PC-9 (cell line): Measurements from ENCODE around the gene RGS6. TPM values are rescaled to one million over a fixed set of nuclear protein-coding genes. Genes with fewer than 3 reads are reported as not detected.

ENCODE experiments used
- BruUV-seq: library from RNA; stranded (reverse); fragments of 400-500 nt; replicated peaks from 2 replicates; lab custom pipeline; 2021; lab: Mats Ljungman, UMichigan
- CTCF ChIA-PET: fragments of 300-600 bp; sonication (Branson Sonifier 250); formaldehyde crosslinking; loops from one replicate; lab custom pipeline; 2022; ENCODE audit warnings: antibody characterized with exemption; lab: Charles Lee
- POLR2A ChIA-PET: fragments of 300-600 bp; sonication (Branson Sonifier 250); formaldehyde crosslinking; loops from one replicate; lab custom pipeline; 2022; ENCODE audit warnings: antibody characterized with exemption; ENCODE audit not compliant: unreplicated experiment; lab: Charles Lee
- DNase-seq, 2 experiments: peaks; one replicate each; pipeline versions ENCODE4 v3.0.0 to v3.0.0-alpha.2; 2015 to 2022; ENCODE audit warnings: mixed read lengths in 1 of 2
- H2AFZ ChIP-seq: fragments of 200-600 bp; sonication (generic); 2 replicates; pipeline ENCODE4 v1.8.1; 2017; ENCODE audit warnings: antibody characterized with exemption
- H3F3A ChIP-seq: fragments of 200-600 bp; sonication (generic); 2 replicates; pipeline ENCODE4 v1.8.1; 2017; ENCODE audit warnings: antibody characterized with exemption, mild to moderate bottlenecking, low read depth; ENCODE audit not compliant: insufficient read depth
- H3K27ac ChIP-seq: fragments of 200-600 bp; sonication (generic); 2 replicates; pipeline ENCODE4 v1.6.1; 2016; ENCODE audit warnings: mixed run types
- H3K27me3 ChIP-seq: fragments of 200-600 bp; sonication (generic); 2 replicates; pipeline ENCODE4 v1.6.1; 2016; ENCODE audit warnings: low read depth, mixed run types; ENCODE audit not compliant: insufficient read depth
- H3K36me3 ChIP-seq: fragments of 200-600 bp; sonication (generic); 2 replicates; pipeline ENCODE4 v1.6.1; 2016; ENCODE audit warnings: low read depth, mixed run types
- H3K4me1 ChIP-seq: fragments of 200-600 bp; sonication (generic); replicated peaks from 2 replicates; pipeline ENCODE4 v1.6.1; 2016; ENCODE audit warnings: mixed run types; ENCODE audit not compliant: insufficient read depth
- H3K4me2 ChIP-seq: fragments of 200-600 bp; sonication (generic); 2 replicates; pipeline ENCODE4 v1.6.1; 2017; ENCODE audit warnings: mixed run types
- H3K4me3 ChIP-seq: fragments of 200-600 bp; sonication (generic); 2 replicates; pipeline ENCODE4 v1.6.1; 2016; ENCODE audit warnings: mixed run types
- H3K79me2 ChIP-seq: fragments of 200-600 bp; sonication (generic); 2 replicates; pipeline ENCODE4 v1.6.1; 2017; ENCODE audit warnings: low read depth, mixed run types
- H3K9me2 ChIP-seq: fragments of 200-600 bp; sonication (generic); 2 replicates; pipeline ENCODE4 v1.8.1; 2017; ENCODE audit warnings: mild to moderate bottlenecking; ENCODE audit not compliant: insufficient read depth
- H3K9me3 ChIP-seq: fragments of 200-600 bp; sonication (generic); 2 replicates; pipeline ENCODE4 v1.8.1; 2016; ENCODE audit warnings: low read depth; ENCODE audit not compliant: insufficient read depth
- H4K20me1 ChIP-seq: fragments of 200-600 bp; sonication (generic); 2 replicates; pipeline ENCODE4 v1.8.1; 2017; ENCODE audit not compliant: insufficient read depth
- EZH2 ChIP-seq: fragments of 200-600 bp; sonication (generic); IDR thresholded peaks from 2 replicates; pipeline ENCODE4 v1.8.0; 2017; ENCODE audit warnings: antibody characterized with exemption, low read depth
- intact Hi-C: fragments of 100-400 bp; cut with micrococcal nuclease; formaldehyde crosslinking; loops from one replicate; pipeline ENCODE4 v1.10.0; 2022; ENCODE audit not compliant: unreplicated experiment
- total RNA-seq: library from RNA; stranded (reverse); gene quantifications from 2 replicates; pipeline ENCODE4 v1.2.3, GENCODE V29; 2021
- TF ChIP-seq, protein P1 (sequence below): fragments of 200-600 bp; sonication (generic); conservative IDR thresholded peaks from 2 replicates; pipeline ENCODE4 v1.6.1; 2017; ENCODE audit warnings: mixed run types, antibody characterized with exemption, mild to moderate bottlenecking, moderate library complexity

The RGS6 gene
- total RNA-seq, 1 experiment from 2014 or later: not detected

DNA sequence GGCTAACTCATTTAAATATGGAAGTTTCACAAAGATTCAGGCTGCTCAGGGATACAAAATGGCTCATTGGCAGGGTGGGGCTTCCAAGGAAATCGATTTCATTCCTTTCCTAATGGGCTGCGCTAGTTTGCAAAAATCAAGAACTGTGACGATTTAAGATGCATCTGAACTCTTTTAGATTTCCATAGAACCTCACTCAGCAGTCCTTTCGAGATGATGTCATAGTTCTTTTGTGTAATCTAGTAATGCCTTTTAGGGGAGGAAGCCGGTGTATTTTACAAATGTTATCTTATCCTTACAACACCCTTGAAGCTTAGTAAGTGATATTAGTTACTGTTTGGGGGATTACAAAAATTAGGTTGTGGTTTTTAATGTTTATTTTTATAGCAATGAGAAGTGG is 239.8 kb downstream of the RGS6 start:
- H3K9me2 ChIP-seq: no peaks in the 10 kb centered on the region
- no peak for DNase-seq
- TF ChIP-seq, protein P1, sequence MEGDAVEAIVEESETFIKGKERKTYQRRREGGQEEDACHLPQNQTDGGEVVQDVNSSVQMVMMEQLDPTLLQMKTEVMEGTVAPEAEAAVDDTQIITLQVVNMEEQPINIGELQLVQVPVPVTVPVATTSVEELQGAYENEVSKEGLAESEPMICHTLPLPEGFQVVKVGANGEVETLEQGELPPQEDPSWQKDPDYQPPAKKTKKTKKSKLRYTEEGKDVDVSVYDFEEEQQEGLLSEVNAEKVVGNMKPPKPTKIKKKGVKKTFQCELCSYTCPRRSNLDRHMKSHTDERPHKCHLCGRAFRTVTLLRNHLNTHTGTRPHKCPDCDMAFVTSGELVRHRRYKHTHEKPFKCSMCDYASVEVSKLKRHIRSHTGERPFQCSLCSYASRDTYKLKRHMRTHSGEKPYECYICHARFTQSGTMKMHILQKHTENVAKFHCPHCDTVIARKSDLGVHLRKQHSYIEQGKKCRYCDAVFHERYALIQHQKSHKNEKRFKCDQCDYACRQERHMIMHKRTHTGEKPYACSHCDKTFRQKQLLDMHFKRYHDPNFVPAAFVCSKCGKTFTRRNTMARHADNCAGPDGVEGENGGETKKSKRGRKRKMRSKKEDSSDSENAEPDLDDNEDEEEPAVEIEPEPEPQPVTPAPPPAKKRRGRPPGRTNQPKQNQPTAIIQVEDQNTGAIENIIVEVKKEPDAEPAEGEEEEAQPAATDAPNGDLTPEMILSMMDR: no peak
- TF ChIP-seq EZH2: no peak
- peaks cover 5% of the 10 kb centered on the region; the same call in 1 of the 2 replicates for H3K9me3 ChIP-seq
- CTCF ChIA-PET: no interaction called here
- BruUV-seq: no TSS peak
- peaks cover 15% of the 10 kb centered on the region; the same call in 1 of the 2 replicates for H3K27me3 ChIP-seq
- no peaks in the 10 kb centered on the region for H3F3A ChIP-seq
- no peaks in the 10 kb centered on the region for H3K79me2 ChIP-seq
- no peaks in the 10 kb centered on the region for H3K36me3 ChIP-seq
- H2AFZ ChIP-seq: no peak overlapping the region
- H3K4me2 ChIP-seq: no peak overlapping the region
- H3K4me1 ChIP-seq: no peaks in the 10 kb centered on the region
- H3K4me3 ChIP-seq: no peak overlapping the region
- no peaks in the 10 kb centered on the region for H4K20me1 ChIP-seq
- POLR2A ChIA-PET: no interaction called here
- H3K27ac ChIP-seq: no peak overlapping the region
- intact Hi-C loops: no loop called here

DNA sequence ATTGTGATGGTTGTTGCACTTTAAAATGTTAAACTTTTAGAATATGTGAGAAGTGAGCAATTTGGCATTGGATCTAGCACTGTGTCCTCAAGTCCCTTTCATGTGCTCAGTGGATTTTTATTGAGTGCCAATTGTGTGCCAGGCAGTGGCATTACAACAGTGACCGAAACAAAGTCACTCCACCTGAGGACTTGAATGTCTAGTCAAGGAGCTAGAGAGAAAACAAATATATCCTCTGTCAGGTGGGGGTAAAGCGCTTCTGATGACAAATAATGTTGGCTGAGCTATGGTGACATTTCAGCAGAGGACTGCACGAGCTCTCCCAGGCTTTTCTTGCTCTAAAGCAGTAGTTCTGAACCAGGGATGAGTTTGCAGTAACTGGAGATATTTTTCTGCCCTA is 240.4 kb downstream of the RGS6 start:
- H3K27me3 ChIP-seq: peaks cover 15% of the 10 kb centered on the region; the same call in 1 of the 2 replicates
- H3K79me2 ChIP-seq: no peaks in the 10 kb centered on the region
- TF ChIP-seq EZH2: no peak
- TF ChIP-seq, protein P1: no peak
- H4K20me1 ChIP-seq: no peaks in the 10 kb centered on the region
- no peaks in the 10 kb centered on the region for H3F3A ChIP-seq
- ChIA-PET POLR2A (no interaction called here), CTCF (no interaction called here)
- no TSS peak for BruUV-seq
- H3K4me2 ChIP-seq: no peak overlapping the region
- H2AFZ ChIP-seq: no peak overlapping the region
- no peaks in the 10 kb centered on the region for H3K9me2 ChIP-seq
- no peaks in the 10 kb centered on the region for H3K36me3 ChIP-seq
- intact Hi-C loops: no loop called here
- no peak overlapping the region for H3K4me3 ChIP-seq
- H3K4me1 ChIP-seq: no peaks in the 10 kb centered on the region
- DNase-seq: no peak
- H3K9me3 ChIP-seq: peaks cover 5% of the 10 kb centered on the region; the same call in 1 of the 2 replicates
- no peak overlapping the region for H3K27ac ChIP-seq

DNA sequence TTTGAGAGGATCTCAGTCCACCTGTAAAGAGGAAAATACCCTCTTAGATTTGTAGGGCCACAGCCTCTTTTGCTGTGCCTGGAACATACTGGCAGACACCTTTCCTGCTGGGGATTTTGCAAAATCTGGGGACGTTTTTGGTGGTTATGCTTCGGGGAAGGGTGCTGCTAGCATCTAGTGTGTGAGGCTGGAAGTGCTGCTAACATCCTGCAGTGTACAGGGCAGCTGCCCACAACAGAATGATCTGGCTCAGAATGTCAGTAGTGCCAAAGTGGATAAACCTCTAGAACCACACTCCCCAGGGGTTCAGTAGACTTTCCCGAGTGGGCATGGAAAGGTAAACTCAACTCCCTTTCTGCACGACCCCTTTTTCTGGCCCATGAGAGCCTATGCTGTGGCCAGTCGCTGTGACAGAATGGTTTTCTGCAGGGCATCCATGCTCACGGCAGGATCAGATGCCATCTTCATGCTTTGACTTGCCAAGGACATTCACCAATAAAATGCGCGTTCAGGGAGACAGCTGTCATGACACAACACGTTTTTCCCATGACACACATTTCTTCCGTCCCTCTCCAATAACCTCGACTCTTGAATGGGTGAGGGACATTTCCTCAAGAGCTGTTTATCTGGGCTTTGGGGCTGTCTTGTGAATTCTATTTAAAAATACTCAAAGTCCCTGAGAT is 240.9 kb downstream of the RGS6 start:
- Histone ChIP-seq H3K27ac (no peak overlapping the region), H3K27me3 (peaks cover 15% of the 10 kb centered on the region; the same call in 1 of the 2 replicates), H3K79me2 (no peaks in the 10 kb centered on the region), H3K9me3 (peaks cover 5% of the 10 kb centered on the region; the same call in 1 of the 2 replicates), H3K4me3 (no peak overlapping the region), H2AFZ (no peak overlapping the region), H4K20me1 (no peaks in the 10 kb centered on the region), H3K4me1 (no peaks in the 10 kb centered on the region), H3F3A (no peaks in the 10 kb centered on the region), H3K9me2 (no peaks in the 10 kb centered on the region), H3K36me3 (no peaks in the 10 kb centered on the region), H3K4me2 (no peak overlapping the region)
- CTCF ChIA-PET: no interaction called here
- intact Hi-C loops: no loop called here
- no peak for DNase-seq
- POLR2A ChIA-PET: no interaction called here
- no TSS peak for BruUV-seq
- TF ChIP-seq EZH2: no peak
- TF ChIP-seq, protein P1: no peak
